Measurements from ENCODE around the gene IMMP2L. TPM values are rescaled to one million over a fixed set of nuclear protein-coding genes. Genes with fewer than 3 reads are reported as not detected.
"Not testable (repeated sequence)": the region's sequence is repeated elsewhere in the genome, so short reads cannot be mapped to it uniquely, and the experiment has no call there.

IMMP2L gene
- total RNA-seq: 10 to 100 TPM; 10.2 to 12.8 TPM

GRCh38 chr7:111561904-111562732 is at the start of gene IMMP2L:
Gene IMMP2L (minus strand): TSS chr7:111562492.
- ATAC-seq (ENCODE audit: low read depth) (peak; percentile 92), DNase-seq (peak; percentile 98)
- Mint-ChIP-seq H3K27ac (peak within 1 kb of the TSS; percentile 85), H3K4me3 (peak within 1 kb of the TSS; percentile 86), H3K36me3 (peaks cover 10% of the 10 kb centered on the region), H3K27me3 (peaks cover 2% of the 10 kb centered on the region), H3K4me1 (peaks cover 28% of the 10 kb centered on the region), H3K9me3 (no peaks in the 10 kb centered on the region)
- POLR2A ChIA-PET: interaction anchor here (0.6 to 1.6 kb wide), 3 partner anchors 34 to 888 kb away, joined by 3 to 5 read pairs (median 4); partner anchors contain the start of genes IFRD1 and ZNF277

GRCh38 chr7:111609483-111610254 is 47.4 kb upstream of the IMMP2L start:
- H3K9me3 Mint-ChIP-seq; DNase-seq; POLR2A ChIA-PET; H3K4me3 Mint-ChIP-seq; H3K27me3 Mint-ChIP-seq; H3K4me1 Mint-ChIP-seq; H3K27ac Mint-ChIP-seq; H3K36me3 Mint-ChIP-seq; ATAC-seq (ENCODE audit: low read depth): not testable (repeated sequence)

- DNase-seq (no peak), ATAC-seq (ENCODE audit: low read depth) (no peak)
- Mint-ChIP-seq H3K36me3 (no peaks in the 10 kb centered on the region), H3K27ac (no peak overlapping the region), H3K4me3 (no peak overlapping the region), H3K9me3 (peaks cover 1% of the 10 kb centered on the region), H3K27me3 (no peaks in the 10 kb centered on the region), H3K4me1 (no peaks in the 10 kb centered on the region)
- POLR2A ChIA-PET: no interaction called here
Observed at GRCh38 chr7:111607621-111608020, 45.3 kb upstream of the IMMP2L start.

- Mint-ChIP-seq H3K4me1 (no peaks in the 10 kb centered on the region), H3K9me3 (no peaks in the 10 kb centered on the region), H3K36me3 (no peaks in the 10 kb centered on the region), H3K27me3 (peaks cover 3% of the 10 kb centered on the region), H3K4me3 (no peak overlapping the region), H3K27ac (no peak overlapping the region)
- DNase-seq (no peak), ATAC-seq (ENCODE audit: low read depth) (no peak)
- POLR2A ChIA-PET: no interaction called here
Observed at GRCh38 chr7:111605246-111605645, 43.0 kb upstream of the IMMP2L start.

- Mint-ChIP-seq H3K9me3 (peaks cover 6% of the 10 kb centered on the region), H3K27ac (no peak overlapping the region), H3K27me3 (peaks cover 3% of the 10 kb centered on the region), H3K4me1 (no peaks in the 10 kb centered on the region), H3K36me3 (no peaks in the 10 kb centered on the region), H3K4me3 (no peak overlapping the region)
- DNase-seq (no peak), ATAC-seq (ENCODE audit: low read depth) (no peak)
- POLR2A ChIA-PET: no interaction called here
Observed at GRCh38 chr7:111600091-111600490, 37.8 kb upstream of the IMMP2L start.

GRCh38 chr7:111595780-111596179 is 33.5 kb upstream of the IMMP2L start:
- POLR2A ChIA-PET: no interaction called here
- DNase-seq (no peak), ATAC-seq (ENCODE audit: low read depth) (no peak)
- H3K27ac Mint-ChIP-seq: no peak overlapping the region
- H3K36me3 Mint-ChIP-seq: no peaks in the 10 kb centered on the region
- H3K4me3 Mint-ChIP-seq: no peak overlapping the region
- H3K9me3 Mint-ChIP-seq: peaks cover 6% of the 10 kb centered on the region
- H3K27me3 Mint-ChIP-seq: no peaks in the 10 kb centered on the region
- no peaks in the 10 kb centered on the region for H3K4me1 Mint-ChIP-seq

- Mint-ChIP-seq H3K36me3 (no peaks in the 10 kb centered on the region), H3K27me3 (no peaks in the 10 kb centered on the region), H3K4me1 (no peaks in the 10 kb centered on the region), H3K4me3 (no peak overlapping the region), H3K27ac (no peak overlapping the region), H3K9me3 (peaks cover 6% of the 10 kb centered on the region)
- no peak for ATAC-seq (ENCODE audit: low read depth)
- no peak for DNase-seq
- POLR2A ChIA-PET: no interaction called here
Observed at GRCh38 chr7:111594602-111595001, 32.3 kb upstream of the IMMP2L start.

GRCh38 chr7:111593343-111593742 is 31.1 kb upstream of the IMMP2L start:
- Mint-ChIP-seq H3K4me1 (no peaks in the 10 kb centered on the region), H3K27ac (no peak overlapping the region), H3K4me3 (no peak overlapping the region), H3K9me3 (peaks cover 6% of the 10 kb centered on the region), H3K27me3 (no peaks in the 10 kb centered on the region), H3K36me3 (no peaks in the 10 kb centered on the region)
- DNase-seq (no peak), ATAC-seq (ENCODE audit: low read depth) (no peak)
- POLR2A ChIA-PET: no interaction called here

GRCh38 chr7:111588065-111588433 is 25.8 kb upstream of the IMMP2L start:
- H3K9me3 Mint-ChIP-seq: no peaks in the 10 kb centered on the region
- H3K4me3 Mint-ChIP-seq: no peak overlapping the region
- no peak for ATAC-seq (ENCODE audit: low read depth)

GRCh38 chr7:111587410-111588064 is 25.2 kb upstream of the IMMP2L start:
- no peak for DNase-seq
- H3K27ac Mint-ChIP-seq: no peak overlapping the region
- H3K9me3 Mint-ChIP-seq: no peaks in the 10 kb centered on the region
- H3K27me3 Mint-ChIP-seq: no peaks in the 10 kb centered on the region
- H3K4me3 Mint-ChIP-seq: no peak overlapping the region
- POLR2A ChIA-PET: no interaction called here
- no peaks in the 10 kb centered on the region for H3K36me3 Mint-ChIP-seq
- H3K4me1 Mint-ChIP-seq: no peaks in the 10 kb centered on the region
- ATAC-seq (ENCODE audit: low read depth): no peak

More at GRCh38 chr7:111588065-111588433, 25.8 kb upstream of the IMMP2L start:
- Mint-ChIP-seq H3K4me1 (no peaks in the 10 kb centered on the region), H3K36me3 (no peaks in the 10 kb centered on the region), H3K27me3 (no peaks in the 10 kb centered on the region), H3K27ac (no peak overlapping the region)
- DNase-seq: no peak
- POLR2A ChIA-PET: no interaction called here

- POLR2A ChIA-PET: no interaction called here
- Mint-ChIP-seq H3K4me3 (no peak overlapping the region), H3K27ac (no peak overlapping the region), H3K27me3 (no peaks in the 10 kb centered on the region), H3K9me3 (peaks cover 1% of the 10 kb centered on the region), H3K36me3 (no peaks in the 10 kb centered on the region), H3K4me1 (no peaks in the 10 kb centered on the region)
- ATAC-seq (ENCODE audit: low read depth) (no peak), DNase-seq (no peak)
Observed at GRCh38 chr7:111586711-111587409, 24.6 kb upstream of the IMMP2L start.

GRCh38 chr7:111581784-111582488 is 19.6 kb upstream of the IMMP2L start:
- H3K27me3 Mint-ChIP-seq; ATAC-seq (ENCODE audit: low read depth); H3K9me3 Mint-ChIP-seq; H3K4me1 Mint-ChIP-seq; H3K27ac Mint-ChIP-seq; H3K4me3 Mint-ChIP-seq; POLR2A ChIA-PET; DNase-seq; H3K36me3 Mint-ChIP-seq: not testable (repeated sequence)

GRCh38 chr7:111581207-111581606 is 18.9 kb upstream of the IMMP2L start:
- H3K27ac Mint-ChIP-seq; POLR2A ChIA-PET; H3K36me3 Mint-ChIP-seq; H3K4me1 Mint-ChIP-seq; ATAC-seq (ENCODE audit: low read depth); DNase-seq; H3K27me3 Mint-ChIP-seq; H3K4me3 Mint-ChIP-seq; H3K9me3 Mint-ChIP-seq: not testable (repeated sequence)
